Fibroblast of lung (primary cell): ENCODE data around the gene UVRAG. TPM values are rescaled to one million over a fixed set of nuclear protein-coding genes. Genes with fewer than 3 reads are reported as not detected.

Experiments
- DNase-seq, 2 donors: peaks; one replicate each; pipeline versions ENCODE4 v3.0.0 to v3.0.0-alpha.2; 2010; ENCODE audit warnings: low read depth in 2 of 2
- H2AFZ ChIP-seq: 2 replicates; pipeline ENCODE4 v1.5.1; 2012; ENCODE audit warnings: low read length, control low read depth, inconsistent platforms
- H3K27ac ChIP-seq: 2 replicates; pipeline ENCODE4 v1.5.1; 2011; ENCODE audit warnings: low read length, control low read depth; ENCODE audit not compliant: insufficient read depth
- H3K27me3 ChIP-seq: 2 replicates; pipeline ENCODE4 v1.5.1; 2011; ENCODE audit warnings: mild to moderate bottlenecking, low read length; ENCODE audit not compliant: control insufficient read depth, insufficient read depth
- H3K36me3 ChIP-seq: 2 replicates; pipeline ENCODE4 v1.5.1; 2011; ENCODE audit warnings: low read length; ENCODE audit not compliant: control insufficient read depth, insufficient read depth
- H3K4me1 ChIP-seq: 2 replicates; pipeline ENCODE4 v1.5.1; 2011; ENCODE audit warnings: low read length; ENCODE audit not compliant: control insufficient read depth, insufficient read depth; ENCODE audit errors: extremely low read depth
- H3K4me2 ChIP-seq: 2 replicates; pipeline ENCODE4 v1.5.1; 2011; ENCODE audit warnings: low read length, control low read depth; ENCODE audit not compliant: insufficient read depth; ENCODE audit errors: extremely low read depth
- H3K4me3 ChIP-seq, 4 experiments: fragments of 200-600 bp in 1 of 4; sonication (generic) in 1 of 4; replicated peaks in 1 of 4; 2 replicates each; pipeline ENCODE4 v1.5.1; 2011 to 2016; ENCODE audit warnings: low read length in 4 of 4, low read depth in 3 of 4, mild to moderate bottlenecking in 3 of 4, control low read depth in 2 of 4, inconsistent platforms in 1 of 4, mixed read lengths in 1 of 4; ENCODE audit not compliant: insufficient read depth in 1 of 4; ENCODE audit errors: control extremely low read depth in 1 of 4
- H3K79me2 ChIP-seq: 2 replicates; pipeline ENCODE4 v1.5.1; 2012; ENCODE audit warnings: mild to moderate bottlenecking, low read length, inconsistent platforms; ENCODE audit not compliant: control insufficient read depth, insufficient read depth
- H3K9ac ChIP-seq: 2 replicates; pipeline ENCODE4 v1.5.1; 2011; ENCODE audit warnings: mild to moderate bottlenecking, low read length, control low read depth; ENCODE audit not compliant: insufficient read depth
- H3K9me3 ChIP-seq: 2 replicates; pipeline ENCODE4 v1.5.1; 2012; ENCODE audit warnings: low read depth, low read length; ENCODE audit not compliant: control insufficient read depth, insufficient read depth
- H4K20me1 ChIP-seq: 2 replicates; pipeline ENCODE4 v1.5.1; 2011; ENCODE audit warnings: low read length; ENCODE audit not compliant: control insufficient read depth, insufficient read depth; ENCODE audit errors: extremely low read depth
- CTCF ChIP-seq, 2 donors: IDR thresholded peaks in 1 of 2; conservative IDR thresholded peaks in 1 of 2; 1 replicate in 1 of 2; 2 replicates in 1 of 2; pipeline ENCODE4 v1.5.1; 2011 to 2012; ENCODE audit warnings: low read length in 2 of 2, control low read depth in 1 of 2, inconsistent platforms in 1 of 2, low read depth in 1 of 2, mild to moderate bottlenecking in 1 of 2
- EZH2 ChIP-seq: IDR thresholded peaks from 2 replicates; pipeline ENCODE4 v1.5.1; 2012; ENCODE audit warnings: low read length, control low read depth, mild to moderate bottlenecking; ENCODE audit errors: missing control alignments
- polyA plus RNA-seq, 2 donors: library from polyadenylated mRNA; depleted of rRNA in 1 of 2; stranded (reverse) in 1 of 2; unstranded in 1 of 2; fragments of >200 nt; gene quantifications; 2 replicates each; pipeline ENCODE4 v1.2.1, GENCODE V29; 2011 to 2012; ENCODE audit warnings: missing spikeins in 1 of 2
- total RNA-seq: library from RNA; depleted of rRNA; stranded (reverse); fragments of >200 nt; gene quantifications from 2 replicates; pipeline ENCODE4 v1.2.1, GENCODE V29; 2014

Gene UVRAG
- total and polyA plus RNA-seq, 2 donors (not counting 1 experiment from before 2014, with no cell fraction given), result 15.8 to 22.1 TPM

GRCh38 chr11:76062733-76063132 lies 247.7 kb downstream of the UVRAG start:
- Histone ChIP-seq H3K9me3 (no peaks in the 10 kb centered on the region), H4K20me1 (no peaks in the 10 kb centered on the region), H3K79me2 (no peaks in the 10 kb centered on the region), H3K4me2 (no peak overlapping the region), H3K27me3 (no peaks in the 10 kb centered on the region), H2AFZ (no peak overlapping the region), H3K36me3 (no peaks in the 10 kb centered on the region), H3K27ac (no peak overlapping the region), H3K4me1 (no peaks in the 10 kb centered on the region), H3K4me3 (no peak overlapping the region), H3K9ac (no peak overlapping the region)
- TF ChIP-seq EZH2, result no peak
- TF ChIP-seq CTCF (conservative IDR thresholded peaks at IDR 0.05 in 1 of 2, IDR thresholded peaks at IDR 0.05 in 1 of 2; ENCODE audit: low read depth in 1 of 2, low read length in 2 of 2), result no peak
- no peak for DNase-seq

GRCh38 chr11:76064192-76064591 lies 249.2 kb downstream of the UVRAG start:
- Histone ChIP-seq H3K79me2 (no peaks in the 10 kb centered on the region), H3K4me3 (no peak overlapping the region), H4K20me1 (no peaks in the 10 kb centered on the region), H3K9ac (no peak overlapping the region), H3K27ac (no peak overlapping the region), H3K4me1 (no peaks in the 10 kb centered on the region), H3K36me3 (no peaks in the 10 kb centered on the region), H3K27me3 (no peaks in the 10 kb centered on the region), H2AFZ (no peak overlapping the region), H3K9me3 (no peaks in the 10 kb centered on the region), H3K4me2 (no peak overlapping the region)
- DNase-seq, result no peak
- no peak for TF ChIP-seq CTCF (conservative IDR thresholded peaks at IDR 0.05 in 1 of 2, IDR thresholded peaks at IDR 0.05 in 1 of 2; ENCODE audit: low read depth in 1 of 2, low read length in 2 of 2)
- no peak for TF ChIP-seq EZH2

GRCh38 chr11:76067099-76067498 lies 252.1 kb downstream of the UVRAG start:
- Histone ChIP-seq H4K20me1 (no peaks in the 10 kb centered on the region), H3K27me3 (no peaks in the 10 kb centered on the region), H3K36me3 (no peaks in the 10 kb centered on the region), H3K9me3 (no peaks in the 10 kb centered on the region), H3K79me2 (no peaks in the 10 kb centered on the region), H3K4me1 (no peaks in the 10 kb centered on the region), H3K27ac (no peak overlapping the region), H2AFZ (no peak overlapping the region), H3K4me2 (no peak overlapping the region), H3K4me3 (no peak overlapping the region), H3K9ac (no peak overlapping the region)
- peak in 1 of 2 donors; percentile 81 for DNase-seq
- no peak for TF ChIP-seq CTCF (conservative IDR thresholded peaks at IDR 0.05 in 1 of 2, IDR thresholded peaks at IDR 0.05 in 1 of 2; ENCODE audit: low read depth in 1 of 2, low read length in 2 of 2)
- TF ChIP-seq EZH2, result no peak
